Astrocyte (in vitro differentiated cells and primary cell): Measurements from ENCODE around the gene UGT1A5. TPM values are rescaled to one million over a fixed set of nuclear protein-coding genes. Genes with fewer than 3 reads are reported as not detected.

Experiments
- DNase-seq: peaks from one replicate; pipeline ENCODE4 v3.0.0-alpha.2; 2010; ENCODE audit warnings: low read depth
- FAIRE-seq: peaks from 2 replicates; lab custom pipeline; 2011; peaks lifted over from hg19 to GRCh38; lab: Jason Lieb, UNC
- H2AFZ ChIP-seq: 2 replicates; pipeline ENCODE4 v1.6.0; 2012; ENCODE audit warnings: low read depth, low read length, inconsistent platforms
- H3K27ac ChIP-seq: 2 replicates; pipeline ENCODE4 v1.5.1; 2011; ENCODE audit warnings: low read depth, low read length, inconsistent platforms
- H3K27me3 ChIP-seq: 2 replicates; pipeline ENCODE4 v1.6.0; 2011; ENCODE audit warnings: low read length, inconsistent platforms; ENCODE audit not compliant: insufficient read depth
- H3K36me3 ChIP-seq: 2 replicates; pipeline ENCODE4 v1.5.1; 2011; ENCODE audit warnings: low read length, inconsistent platforms; ENCODE audit not compliant: insufficient read depth
- H3K4me1 ChIP-seq: 2 replicates; pipeline ENCODE4 v1.5.1; 2011; ENCODE audit warnings: low read length, inconsistent platforms; ENCODE audit not compliant: insufficient read depth
- H3K4me2 ChIP-seq: 2 replicates; pipeline ENCODE4 v1.6.0; 2012; ENCODE audit warnings: low read length, inconsistent platforms
- H3K4me3 ChIP-seq: 2 replicates; pipeline ENCODE4 v1.5.1; 2011; ENCODE audit warnings: low read depth, mild to moderate bottlenecking, low read length, inconsistent platforms; ENCODE audit not compliant: insufficient read depth
- H3K79me2 ChIP-seq: 2 replicates; pipeline ENCODE4 v1.6.0; 2012; ENCODE audit warnings: mild to moderate bottlenecking, low read length, inconsistent platforms; ENCODE audit not compliant: insufficient read depth
- H3K9ac ChIP-seq: 2 replicates; pipeline ENCODE4 v1.6.0; 2012; ENCODE audit warnings: mild to moderate bottlenecking, low read length, inconsistent platforms
- H3K9me3 ChIP-seq: 2 replicates; pipeline ENCODE4 v1.5.1; 2012; ENCODE audit warnings: low read depth, mild to moderate bottlenecking, low read length, inconsistent platforms; ENCODE audit not compliant: insufficient read depth
- H4K20me1 ChIP-seq: 2 replicates; pipeline ENCODE4 v1.6.0; 2012; ENCODE audit warnings: low read length, inconsistent platforms; ENCODE audit not compliant: insufficient read depth
- H3K27ac Mint-ChIP-seq: one replicate; pipeline ENCODE4 v1.8.0; 2021; ENCODE audit warnings: mild to moderate bottlenecking, mixed read lengths; ENCODE audit not compliant: unreplicated experiment
- H3K27me3 Mint-ChIP-seq: one replicate; pipeline ENCODE4 v1.8.0; 2021; ENCODE audit warnings: low read depth, mixed read lengths; ENCODE audit not compliant: unreplicated experiment
- H3K36me3 Mint-ChIP-seq: one replicate; pipeline ENCODE4 v1.8.0; 2021; ENCODE audit warnings: low read depth, mixed read lengths; ENCODE audit not compliant: unreplicated experiment
- H3K4me1 Mint-ChIP-seq: one replicate; pipeline ENCODE4 v1.8.0; 2021; ENCODE audit warnings: low read depth, mixed read lengths; ENCODE audit not compliant: unreplicated experiment
- H3K4me3 Mint-ChIP-seq: one replicate; pipeline ENCODE4 v1.8.0; 2021; ENCODE audit warnings: mild to moderate bottlenecking, moderate library complexity, mixed read lengths; ENCODE audit not compliant: unreplicated experiment
- H3K9me3 Mint-ChIP-seq: one replicate; pipeline ENCODE4 v1.8.0; 2021; ENCODE audit warnings: mild to moderate bottlenecking, mixed read lengths; ENCODE audit not compliant: unreplicated experiment
- CTCF ChIP-seq: IDR thresholded peaks from 2 replicates; pipeline ENCODE4 v1.5.1; 2011; ENCODE audit warnings: low read depth, mild to moderate bottlenecking, inconsistent platforms, low read length, moderate library complexity; ENCODE audit not compliant: insufficient read depth
- EZH2 ChIP-seq: IDR thresholded peaks from 2 replicates; pipeline ENCODE4 v1.6.1; 2012; ENCODE audit warnings: mild to moderate bottlenecking, low read length, inconsistent platforms; ENCODE audit not compliant: insufficient read depth
- total RNA-seq: library from RNA; stranded (reverse); gene quantifications from 2 replicates; pipeline ENCODE4 v1.2.1, GENCODE V29; 2021

UGT1A5 gene
- total RNA-seq, 1 donor from 2014 or later: not detected

- peaks cover 4% of the 10 kb centered on the region for H3K27me3 ChIP-seq
- Mint-ChIP-seq H3K27me3 (peaks cover 38% of the 10 kb centered on the region), H3K4me1 (peaks cover 4% of the 10 kb centered on the region), H3K36me3 (no peaks in the 10 kb centered on the region), H3K9me3 (peaks cover 4% of the 10 kb centered on the region), H3K27ac (no peak overlapping the region), H3K4me3 (no peak overlapping the region)
- no peaks in the 10 kb centered on the region for H4K20me1 ChIP-seq
- H3K9ac ChIP-seq: no peak overlapping the region
- FAIRE-seq: no peak
- no peak overlapping the region for H3K27ac ChIP-seq
- no peak for DNase-seq
- no peaks in the 10 kb centered on the region for H3K79me2 ChIP-seq
- TF ChIP-seq EZH2: no peak
- no peak for TF ChIP-seq CTCF
- no peak overlapping the region for H3K4me2 ChIP-seq
- no peaks in the 10 kb centered on the region for H3K9me3 ChIP-seq
- H3K4me1 ChIP-seq: peaks cover 5% of the 10 kb centered on the region
- H3K36me3 ChIP-seq: no peaks in the 10 kb centered on the region
- no peak overlapping the region for H2AFZ ChIP-seq
- no peak overlapping the region for H3K4me3 ChIP-seq
Observed at GRCh38 chr2:233800208-233800607, 87.5 kb downstream of the UGT1A5 start.

- H3K4me3 Mint-ChIP-seq: no peak overlapping the region
- H2AFZ ChIP-seq: no peak overlapping the region
- H3K9ac ChIP-seq: no peak overlapping the region
- no peaks in the 10 kb centered on the region for H4K20me1 ChIP-seq
- H3K4me2 ChIP-seq: peak overlapping the region; percentile 15
- no peaks in the 10 kb centered on the region for H3K9me3 ChIP-seq
- no peak overlapping the region for H3K27ac Mint-ChIP-seq
- peaks cover 4% of the 10 kb centered on the region for H3K9me3 Mint-ChIP-seq
- no peak overlapping the region for H3K4me3 ChIP-seq
- no peaks in the 10 kb centered on the region for H3K36me3 ChIP-seq
- H3K27me3 ChIP-seq: peaks cover 4% of the 10 kb centered on the region
- no peaks in the 10 kb centered on the region for H3K79me2 ChIP-seq
- peaks cover 41% of the 10 kb centered on the region for H3K27me3 Mint-ChIP-seq
- peaks cover 5% of the 10 kb centered on the region for H3K4me1 ChIP-seq
- H3K36me3 Mint-ChIP-seq: no peaks in the 10 kb centered on the region
- no peak overlapping the region for H3K27ac ChIP-seq
- FAIRE-seq: no peak
- peaks cover 4% of the 10 kb centered on the region for H3K4me1 Mint-ChIP-seq
- peak; percentile 55 for DNase-seq
- no peak for TF ChIP-seq CTCF
Observed at GRCh38 chr2:233801357-233802131, 88.8 kb downstream of the UGT1A5 start.
